Astrocyte (in vitro differentiated cells and primary cell): ENCODE data around the gene SNUPN. TPM values are rescaled to one million over a fixed set of nuclear protein-coding genes. Genes with fewer than 3 reads are reported as not detected.
"Not testable (repeated sequence)": the region's sequence is repeated elsewhere in the genome, so short reads cannot be mapped to it uniquely, and the experiment has no call there.

Experiments used
- DNase-seq: peaks from one replicate; pipeline ENCODE4 v3.0.0-alpha.2; 2010; ENCODE audit warnings: low read depth
- FAIRE-seq: peaks from 2 replicates; lab custom pipeline; 2011; peaks lifted over from hg19 to GRCh38; lab: Jason Lieb, UNC
- H2AFZ ChIP-seq: 2 replicates; pipeline ENCODE4 v1.6.0; 2012; ENCODE audit warnings: low read depth, low read length, inconsistent platforms
- H3K27ac ChIP-seq: 2 replicates; pipeline ENCODE4 v1.5.1; 2011; ENCODE audit warnings: low read depth, low read length, inconsistent platforms
- H3K27me3 ChIP-seq: 2 replicates; pipeline ENCODE4 v1.6.0; 2011; ENCODE audit warnings: low read length, inconsistent platforms; ENCODE audit not compliant: insufficient read depth
- H3K36me3 ChIP-seq: 2 replicates; pipeline ENCODE4 v1.5.1; 2011; ENCODE audit warnings: low read length, inconsistent platforms; ENCODE audit not compliant: insufficient read depth
- H3K4me1 ChIP-seq: 2 replicates; pipeline ENCODE4 v1.5.1; 2011; ENCODE audit warnings: low read length, inconsistent platforms; ENCODE audit not compliant: insufficient read depth
- H3K4me2 ChIP-seq: 2 replicates; pipeline ENCODE4 v1.6.0; 2012; ENCODE audit warnings: low read length, inconsistent platforms
- H3K4me3 ChIP-seq: 2 replicates; pipeline ENCODE4 v1.5.1; 2011; ENCODE audit warnings: low read depth, mild to moderate bottlenecking, low read length, inconsistent platforms; ENCODE audit not compliant: insufficient read depth
- H3K79me2 ChIP-seq: 2 replicates; pipeline ENCODE4 v1.6.0; 2012; ENCODE audit warnings: mild to moderate bottlenecking, low read length, inconsistent platforms; ENCODE audit not compliant: insufficient read depth
- H3K9ac ChIP-seq: 2 replicates; pipeline ENCODE4 v1.6.0; 2012; ENCODE audit warnings: mild to moderate bottlenecking, low read length, inconsistent platforms
- H3K9me3 ChIP-seq: 2 replicates; pipeline ENCODE4 v1.5.1; 2012; ENCODE audit warnings: low read depth, mild to moderate bottlenecking, low read length, inconsistent platforms; ENCODE audit not compliant: insufficient read depth
- H4K20me1 ChIP-seq: 2 replicates; pipeline ENCODE4 v1.6.0; 2012; ENCODE audit warnings: low read length, inconsistent platforms; ENCODE audit not compliant: insufficient read depth
- H3K27ac Mint-ChIP-seq: one replicate; pipeline ENCODE4 v1.8.0; 2021; ENCODE audit warnings: mild to moderate bottlenecking, mixed read lengths; ENCODE audit not compliant: unreplicated experiment
- H3K27me3 Mint-ChIP-seq: one replicate; pipeline ENCODE4 v1.8.0; 2021; ENCODE audit warnings: low read depth, mixed read lengths; ENCODE audit not compliant: unreplicated experiment
- H3K36me3 Mint-ChIP-seq: one replicate; pipeline ENCODE4 v1.8.0; 2021; ENCODE audit warnings: low read depth, mixed read lengths; ENCODE audit not compliant: unreplicated experiment
- H3K4me1 Mint-ChIP-seq: one replicate; pipeline ENCODE4 v1.8.0; 2021; ENCODE audit warnings: low read depth, mixed read lengths; ENCODE audit not compliant: unreplicated experiment
- H3K4me3 Mint-ChIP-seq: one replicate; pipeline ENCODE4 v1.8.0; 2021; ENCODE audit warnings: mild to moderate bottlenecking, moderate library complexity, mixed read lengths; ENCODE audit not compliant: unreplicated experiment
- H3K9me3 Mint-ChIP-seq: one replicate; pipeline ENCODE4 v1.8.0; 2021; ENCODE audit warnings: mild to moderate bottlenecking, mixed read lengths; ENCODE audit not compliant: unreplicated experiment
- EZH2 ChIP-seq: IDR thresholded peaks from 2 replicates; pipeline ENCODE4 v1.6.1; 2012; ENCODE audit warnings: mild to moderate bottlenecking, low read length, inconsistent platforms; ENCODE audit not compliant: insufficient read depth
- total RNA-seq: library from RNA; stranded (reverse); gene quantifications from 2 replicates; pipeline ENCODE4 v1.2.1, GENCODE V29; 2021
- TF ChIP-seq, protein P1 (sequence below): IDR thresholded peaks from 2 replicates; pipeline ENCODE4 v1.5.1; 2011; ENCODE audit warnings: low read depth, mild to moderate bottlenecking, inconsistent platforms, low read length, moderate library complexity; ENCODE audit not compliant: insufficient read depth

SNUPN gene
- total RNA-seq, 1 donor from 2014 or later, result 15.9 TPM

DNA sequence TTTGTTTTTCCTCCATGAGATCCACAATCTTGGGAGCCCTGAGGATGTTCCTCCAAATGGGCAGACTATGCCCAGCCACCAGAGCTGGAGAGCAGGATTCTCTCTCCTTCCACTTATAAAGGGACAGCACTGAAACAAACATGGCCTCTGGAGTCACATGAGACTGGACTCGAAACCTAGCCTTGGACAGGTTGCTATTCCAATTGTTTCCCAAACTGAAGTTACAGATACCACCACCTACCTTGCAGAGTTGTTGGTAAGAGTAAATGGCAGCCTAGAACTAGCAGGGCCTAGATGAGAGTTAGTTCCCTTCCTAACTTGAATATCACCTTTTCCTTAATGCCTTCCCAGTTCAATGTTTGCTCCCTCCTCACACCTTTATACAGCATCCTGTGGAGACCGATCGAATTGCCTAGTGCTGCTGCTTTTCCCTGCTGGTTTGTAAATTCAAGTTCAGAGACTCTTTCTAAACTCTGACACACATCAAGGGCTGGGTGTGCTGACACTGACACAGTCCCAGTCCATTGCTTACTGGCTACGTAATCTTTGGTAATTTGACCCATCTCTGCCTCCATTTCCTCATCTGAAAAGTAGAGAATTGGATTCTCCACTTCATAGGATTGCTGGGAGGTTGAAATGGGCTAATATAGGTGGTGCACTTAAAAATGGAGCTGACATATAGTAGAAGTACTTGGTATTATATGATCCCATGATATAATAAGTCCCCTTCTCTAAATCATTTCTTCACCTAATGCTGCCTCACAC is 11.9 kb upstream of the SNUPN start:
- peaks cover 9% of the 10 kb centered on the region for H3K4me1 Mint-ChIP-seq
- FAIRE-seq (no peak), DNase-seq (no peak)
- H2AFZ ChIP-seq, result no peak overlapping the region
- H3K36me3 ChIP-seq, result no peaks in the 10 kb centered on the region
- no peaks in the 10 kb centered on the region for H3K36me3 Mint-ChIP-seq
- H3K27me3 ChIP-seq, result no peaks in the 10 kb centered on the region
- H3K27ac Mint-ChIP-seq, result no peak overlapping the region
- peak overlapping the region; percentile 95 for H3K4me3 Mint-ChIP-seq
- peak overlapping the region; percentile 89 for H3K9ac ChIP-seq
- peaks cover 24% of the 10 kb centered on the region for H4K20me1 ChIP-seq
- no peak overlapping the region for H3K4me3 ChIP-seq
- H3K4me2 ChIP-seq, result peak overlapping the region; percentile 98
- TF ChIP-seq, protein P1, sequence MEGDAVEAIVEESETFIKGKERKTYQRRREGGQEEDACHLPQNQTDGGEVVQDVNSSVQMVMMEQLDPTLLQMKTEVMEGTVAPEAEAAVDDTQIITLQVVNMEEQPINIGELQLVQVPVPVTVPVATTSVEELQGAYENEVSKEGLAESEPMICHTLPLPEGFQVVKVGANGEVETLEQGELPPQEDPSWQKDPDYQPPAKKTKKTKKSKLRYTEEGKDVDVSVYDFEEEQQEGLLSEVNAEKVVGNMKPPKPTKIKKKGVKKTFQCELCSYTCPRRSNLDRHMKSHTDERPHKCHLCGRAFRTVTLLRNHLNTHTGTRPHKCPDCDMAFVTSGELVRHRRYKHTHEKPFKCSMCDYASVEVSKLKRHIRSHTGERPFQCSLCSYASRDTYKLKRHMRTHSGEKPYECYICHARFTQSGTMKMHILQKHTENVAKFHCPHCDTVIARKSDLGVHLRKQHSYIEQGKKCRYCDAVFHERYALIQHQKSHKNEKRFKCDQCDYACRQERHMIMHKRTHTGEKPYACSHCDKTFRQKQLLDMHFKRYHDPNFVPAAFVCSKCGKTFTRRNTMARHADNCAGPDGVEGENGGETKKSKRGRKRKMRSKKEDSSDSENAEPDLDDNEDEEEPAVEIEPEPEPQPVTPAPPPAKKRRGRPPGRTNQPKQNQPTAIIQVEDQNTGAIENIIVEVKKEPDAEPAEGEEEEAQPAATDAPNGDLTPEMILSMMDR, result no peak
- no peak for TF ChIP-seq EZH2
- H3K27me3 Mint-ChIP-seq, result no peaks in the 10 kb centered on the region
- no peak overlapping the region for H3K27ac ChIP-seq
- no peaks in the 10 kb centered on the region for H3K9me3 ChIP-seq
- H3K79me2 ChIP-seq, result peaks cover 41% of the 10 kb centered on the region
- H3K4me1 ChIP-seq, result peaks cover 25% of the 10 kb centered on the region
- no peaks in the 10 kb centered on the region for H3K9me3 Mint-ChIP-seq

DNA sequence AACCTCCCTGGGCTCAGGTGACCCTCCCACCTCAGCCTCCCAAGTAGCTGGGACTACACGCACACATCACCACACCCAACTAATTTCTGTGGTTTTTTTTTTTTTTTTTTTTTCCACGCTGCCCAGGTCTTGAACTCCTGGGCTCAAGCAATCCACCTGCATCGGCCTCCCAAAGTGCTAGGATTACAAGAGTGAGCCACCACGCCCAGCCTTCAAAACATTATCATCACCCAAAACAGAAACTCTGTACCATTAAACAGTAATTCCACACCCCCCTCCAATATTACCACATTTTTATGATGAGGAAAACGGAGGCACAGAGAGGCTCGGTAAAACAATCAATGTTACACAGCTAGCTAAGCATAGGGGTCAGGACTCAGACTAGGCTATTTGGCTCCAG is 10.5 kb upstream of the SNUPN start:
- Mint-ChIP-seq H3K9me3 (no peaks in the 10 kb centered on the region), H3K27me3 (no peaks in the 10 kb centered on the region), H3K4me3 (peak overlapping the region; percentile 45), H3K36me3 (no peaks in the 10 kb centered on the region), H3K4me1 (peaks cover 8% of the 10 kb centered on the region), H3K27ac (no peak overlapping the region)
- Histone ChIP-seq H3K9ac (no peak overlapping the region), H4K20me1 (peaks cover 24% of the 10 kb centered on the region), H3K4me3 (no peak overlapping the region), H3K79me2 (peaks cover 41% of the 10 kb centered on the region), H3K9me3 (no peaks in the 10 kb centered on the region), H3K36me3 (no peaks in the 10 kb centered on the region), H2AFZ (no peak overlapping the region), H3K27me3 (no peaks in the 10 kb centered on the region), H3K27ac (no peak overlapping the region), H3K4me1 (peaks cover 23% of the 10 kb centered on the region), H3K4me2 (no peak overlapping the region)
- TF ChIP-seq, protein P1, result no peak
- no peak for TF ChIP-seq EZH2
- FAIRE-seq, result no peak
- no peak for DNase-seq

DNA sequence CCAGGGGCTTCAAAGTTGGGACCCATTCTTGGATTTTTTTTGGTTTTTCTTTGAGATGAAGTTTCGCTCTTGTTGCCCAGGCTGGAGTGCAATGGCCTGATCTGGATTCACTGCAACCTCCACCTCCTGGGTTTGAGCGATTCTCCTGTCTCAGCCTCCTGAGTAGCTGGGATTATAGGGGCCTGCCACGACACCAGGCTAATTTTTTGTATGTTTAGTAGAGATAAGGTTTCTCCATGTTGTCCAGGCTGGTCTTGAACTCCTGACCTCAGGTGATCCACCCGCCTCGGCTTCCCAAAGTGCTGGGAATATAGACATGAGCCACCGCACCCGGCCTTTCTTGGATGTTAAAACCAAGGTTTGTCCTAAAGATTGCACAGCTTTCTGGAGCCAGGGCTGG is 8.4 kb upstream of the SNUPN start:
- H3K36me3 ChIP-seq, H3K4me1 Mint-ChIP-seq, H3K9me3 ChIP-seq, H3K4me3 ChIP-seq, FAIRE-seq, H3K27me3 ChIP-seq, H3K36me3 Mint-ChIP-seq, H3K9me3 Mint-ChIP-seq, H3K9ac ChIP-seq, H3K27ac ChIP-seq, H2AFZ ChIP-seq, H3K4me2 ChIP-seq, H3K27me3 Mint-ChIP-seq, DNase-seq, H3K4me3 Mint-ChIP-seq, H3K27ac Mint-ChIP-seq: not testable (repeated sequence)
- H4K20me1 ChIP-seq, result peaks cover 17% of the 10 kb centered on the region
- H3K79me2 ChIP-seq, result peaks cover 30% of the 10 kb centered on the region
- H3K4me1 ChIP-seq, result peaks cover 14% of the 10 kb centered on the region
